Activated CD8-positive, alpha-beta memory T cell treated with anti-CD3 and anti-CD28 coated beads, Interleukin-2, amount 50 U/mL, for 24 hours (primary cell): ENCODE results near the gene SLC25A25.

ENCODE experiments used
- DNase-seq: peaks from one replicate; pipeline ENCODE4 v3.0.0-alpha.2; 2020; ENCODE audit errors: extremely low read depth

Gene SLC25A25

DNA sequence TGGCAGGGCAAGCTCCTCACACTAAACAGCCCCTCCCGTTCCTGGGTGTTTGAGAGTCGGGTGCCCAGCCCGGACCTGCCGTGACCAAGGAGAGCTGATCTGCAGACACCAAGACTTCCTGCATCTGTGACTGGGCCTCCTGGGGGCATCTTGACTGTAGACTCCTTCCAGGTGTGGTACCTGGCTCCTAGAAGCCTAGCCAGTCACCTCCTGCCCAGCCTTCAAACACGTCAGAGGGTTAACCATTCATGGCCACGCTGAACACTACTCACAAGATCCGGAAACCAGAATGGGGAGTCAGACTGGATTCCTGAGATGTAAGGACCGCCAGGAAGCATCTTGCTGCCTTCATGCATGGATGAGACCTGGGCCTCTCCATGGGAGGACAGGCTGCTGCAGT is 77.5 kb downstream of the SLC25A25 start:
- no peak for DNase-seq

DNA sequence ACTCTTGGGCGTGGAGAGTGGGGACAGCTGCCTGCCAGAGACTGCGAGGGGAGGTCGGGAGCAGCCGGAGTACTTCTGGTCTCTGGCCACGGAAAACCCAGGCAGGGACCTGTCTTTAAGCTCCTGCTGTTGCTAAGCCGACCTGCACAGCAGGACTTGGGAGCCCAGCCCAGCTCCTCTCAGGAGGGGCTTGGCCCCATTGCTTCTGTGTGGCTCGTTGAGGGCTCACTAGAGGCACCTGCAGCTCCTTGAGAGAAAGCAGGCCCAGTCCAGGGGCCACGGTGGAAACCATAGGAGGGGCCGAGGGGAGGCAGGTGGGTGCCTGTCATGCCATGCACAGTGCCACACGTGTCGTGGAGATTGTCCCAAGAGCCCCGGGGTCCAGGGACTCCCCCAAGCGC is 77.9 kb downstream of the SLC25A25 start:
- no peak for DNase-seq

DNA sequence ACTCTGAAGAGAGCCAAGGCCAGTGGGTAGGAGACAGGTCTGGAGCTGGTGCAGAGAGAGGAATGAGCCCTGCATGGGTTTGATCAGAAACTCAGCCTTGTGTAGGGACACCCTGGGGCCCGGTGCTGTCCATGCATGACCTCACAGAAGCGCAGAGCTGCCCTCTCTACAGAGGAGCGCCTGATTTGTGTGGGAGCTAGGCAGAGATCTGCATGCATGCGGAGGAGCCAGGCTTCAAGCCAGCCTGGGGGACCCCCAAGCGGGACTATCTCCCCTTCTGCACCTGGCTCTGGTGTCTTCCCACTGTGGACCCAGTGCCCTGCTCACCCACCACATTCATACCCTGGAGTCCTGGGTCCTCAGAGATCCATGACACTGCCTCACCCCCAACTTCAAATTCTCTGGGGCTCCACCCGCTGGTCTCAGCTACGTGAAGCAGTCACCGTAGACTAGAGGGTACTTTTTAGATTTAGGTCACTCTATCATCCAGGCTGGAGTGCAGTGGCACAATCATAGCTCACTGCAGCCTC is 78.6 kb downstream of the SLC25A25 start:
- no peak for DNase-seq

DNA sequence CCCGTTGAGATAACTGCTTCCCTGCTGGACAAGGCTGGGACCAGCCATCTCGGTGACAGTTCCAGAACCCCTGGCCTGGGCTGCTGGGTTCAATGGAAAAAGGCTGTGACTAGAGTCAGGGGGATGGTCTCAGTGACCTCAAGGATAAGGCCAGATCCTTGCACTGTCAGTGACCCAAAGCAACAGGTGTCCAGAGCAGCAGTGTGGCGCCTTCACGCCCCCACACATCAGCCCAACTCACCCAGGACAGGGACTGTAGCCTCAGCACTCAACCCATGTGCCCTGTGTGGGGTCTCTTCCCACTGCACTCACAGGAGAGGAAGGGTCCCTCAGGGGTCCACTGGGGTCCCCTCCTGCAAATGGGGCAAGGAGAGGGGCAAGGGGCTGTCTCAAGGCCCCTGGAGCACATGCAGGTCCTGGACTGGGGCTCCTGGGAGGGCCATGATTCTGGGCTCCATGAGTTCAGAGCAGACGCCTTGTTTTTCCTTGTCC is 80.5 kb downstream of the SLC25A25 start:
- DNase-seq: no peak

DNA sequence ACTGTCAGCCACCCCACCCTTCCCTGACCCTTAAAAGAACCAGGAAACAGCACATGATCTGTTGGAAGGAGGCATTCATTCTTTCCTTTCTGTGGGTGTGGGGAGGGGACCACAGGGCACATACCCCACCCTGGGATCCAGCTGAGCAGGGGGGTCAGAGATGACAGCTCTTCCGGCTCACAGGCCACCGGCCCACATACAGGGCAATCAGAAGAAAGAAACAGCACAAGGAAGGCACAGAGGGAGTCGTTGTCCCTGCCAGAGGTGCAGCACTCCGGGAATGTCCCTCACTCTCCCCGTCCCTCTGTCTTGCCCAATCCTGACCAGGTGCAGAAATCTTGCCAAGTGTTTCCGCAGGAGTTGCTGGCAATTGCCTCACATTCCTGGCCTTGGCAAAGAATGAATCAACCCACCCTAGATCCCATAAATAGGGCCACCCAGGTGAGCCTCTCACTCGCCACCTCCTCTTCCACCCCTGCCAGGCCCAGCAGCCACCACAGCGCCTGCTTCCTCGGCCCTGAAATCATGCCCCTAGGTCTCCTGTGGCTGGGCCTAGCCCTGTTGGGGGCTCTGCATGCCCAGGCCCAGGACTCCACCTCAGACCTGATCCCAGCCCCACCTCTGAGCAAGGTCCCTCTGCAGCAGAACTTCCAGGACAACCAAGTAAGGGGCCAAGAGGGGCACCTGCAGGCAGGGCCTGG is 81.1 kb downstream of the SLC25A25 start, which contains the start of gene LCN2:
Gene LCN2 (plus strand): TSS at position 453 of the 701 bp plus-strand sequence. CDS start 73 bp downstream, at position 526.
- DNase-seq: no peak

DNA sequence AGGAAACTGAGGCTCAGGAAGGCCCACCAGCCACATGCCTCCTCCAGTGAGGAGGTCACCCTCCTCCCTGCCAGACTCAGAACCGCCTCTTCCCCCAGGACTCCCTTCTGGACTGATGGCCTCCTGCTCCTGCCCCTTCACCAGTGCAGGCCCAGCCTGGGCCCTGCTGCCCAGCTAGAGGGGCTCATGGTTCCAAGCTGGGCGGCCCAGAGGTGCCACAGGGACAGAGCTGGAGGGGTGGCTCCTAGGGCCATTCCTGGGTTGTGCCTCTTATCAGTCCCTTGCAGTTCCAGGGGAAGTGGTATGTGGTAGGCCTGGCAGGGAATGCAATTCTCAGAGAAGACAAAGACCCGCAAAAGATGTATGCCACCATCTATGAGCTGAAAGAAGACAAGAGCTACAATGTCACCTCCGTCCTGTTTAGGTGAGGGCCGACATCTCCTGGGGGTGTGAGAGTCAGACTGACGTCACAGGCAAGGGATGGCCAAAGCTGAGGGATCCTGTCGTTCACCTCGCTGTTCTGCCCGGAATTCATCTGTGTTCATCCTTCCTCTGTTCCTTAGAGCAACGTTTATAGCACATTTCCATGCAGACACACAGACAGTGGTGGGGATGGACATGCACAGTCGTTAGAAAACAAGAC is 82.0 kb downstream of the SLC25A25 start:
- DNase-seq: no peak

DNA sequence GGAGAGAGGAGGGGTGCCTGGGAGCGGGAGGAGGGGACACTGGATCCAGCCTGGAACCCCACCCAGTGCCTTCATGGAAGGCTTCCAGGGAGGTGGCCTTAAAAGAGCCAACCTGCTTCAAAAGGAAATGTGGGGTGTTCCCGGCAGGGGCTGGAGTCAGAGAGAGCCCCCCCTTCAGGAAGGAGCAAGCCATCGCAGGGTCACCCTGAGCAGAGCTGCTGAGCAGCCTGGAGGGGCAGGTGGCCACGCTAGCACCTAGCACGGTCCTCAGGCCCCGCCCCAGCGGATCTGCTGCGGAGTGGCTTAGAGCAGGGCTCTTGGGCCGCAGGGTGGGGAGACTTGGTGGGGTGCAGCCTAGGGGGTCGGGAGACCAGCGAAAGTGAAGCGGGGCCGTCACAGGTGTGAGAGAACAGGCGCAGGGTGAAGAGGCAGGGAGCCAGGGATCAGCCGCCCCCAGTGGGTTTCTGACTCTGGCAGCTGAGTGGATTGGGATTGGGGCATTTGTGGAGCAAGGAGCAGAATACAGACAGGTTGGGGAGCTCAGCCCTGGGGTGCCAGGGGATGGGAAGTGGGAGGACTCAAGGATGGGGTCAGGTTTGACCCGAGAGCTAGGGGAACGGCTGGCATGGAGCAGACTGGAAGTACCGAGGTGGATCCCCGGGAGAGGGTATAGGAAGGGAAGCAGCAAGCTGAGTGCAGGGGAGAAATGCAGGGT is 82.7 kb downstream of the SLC25A25 start:
- DNase-seq: no peak

DNA sequence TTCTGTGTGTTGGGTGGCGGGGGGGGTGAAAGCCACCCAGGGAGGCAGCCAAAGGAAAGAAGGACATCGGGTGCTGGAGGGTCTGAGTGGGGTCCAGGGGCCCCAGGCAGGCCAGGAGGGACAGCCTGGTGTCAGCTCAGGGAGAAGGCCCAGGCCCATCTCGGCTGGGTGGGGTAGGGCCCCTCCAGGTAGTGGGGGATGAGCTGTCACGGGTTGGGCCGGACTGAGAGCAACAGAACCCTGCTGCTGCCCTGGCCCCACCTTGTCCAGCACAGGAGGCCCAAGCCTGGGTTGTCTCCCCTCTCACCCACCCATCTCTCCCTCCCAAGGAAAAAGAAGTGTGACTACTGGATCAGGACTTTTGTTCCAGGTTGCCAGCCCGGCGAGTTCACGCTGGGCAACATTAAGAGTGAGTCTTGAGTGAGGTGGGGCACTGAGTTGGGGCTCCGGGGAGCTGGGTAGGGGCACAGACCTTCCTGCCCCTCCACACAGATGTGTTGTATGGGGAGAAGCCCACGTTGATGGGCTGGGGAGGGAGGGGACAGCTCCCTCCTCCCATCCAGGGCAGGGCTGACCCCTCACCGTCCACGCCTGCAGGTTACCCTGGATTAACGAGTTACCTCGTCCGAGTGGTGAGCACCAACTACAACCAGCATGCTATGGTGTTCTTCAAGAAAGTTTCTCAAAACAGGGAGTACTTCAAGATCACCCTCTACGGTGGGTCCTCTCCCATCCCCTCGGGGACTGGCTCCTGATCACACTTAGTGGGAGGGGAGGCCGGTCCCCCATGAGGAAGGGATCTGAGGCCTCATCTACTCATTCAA is 83.5 kb downstream of the SLC25A25 start:
- DNase-seq: no peak

DNA sequence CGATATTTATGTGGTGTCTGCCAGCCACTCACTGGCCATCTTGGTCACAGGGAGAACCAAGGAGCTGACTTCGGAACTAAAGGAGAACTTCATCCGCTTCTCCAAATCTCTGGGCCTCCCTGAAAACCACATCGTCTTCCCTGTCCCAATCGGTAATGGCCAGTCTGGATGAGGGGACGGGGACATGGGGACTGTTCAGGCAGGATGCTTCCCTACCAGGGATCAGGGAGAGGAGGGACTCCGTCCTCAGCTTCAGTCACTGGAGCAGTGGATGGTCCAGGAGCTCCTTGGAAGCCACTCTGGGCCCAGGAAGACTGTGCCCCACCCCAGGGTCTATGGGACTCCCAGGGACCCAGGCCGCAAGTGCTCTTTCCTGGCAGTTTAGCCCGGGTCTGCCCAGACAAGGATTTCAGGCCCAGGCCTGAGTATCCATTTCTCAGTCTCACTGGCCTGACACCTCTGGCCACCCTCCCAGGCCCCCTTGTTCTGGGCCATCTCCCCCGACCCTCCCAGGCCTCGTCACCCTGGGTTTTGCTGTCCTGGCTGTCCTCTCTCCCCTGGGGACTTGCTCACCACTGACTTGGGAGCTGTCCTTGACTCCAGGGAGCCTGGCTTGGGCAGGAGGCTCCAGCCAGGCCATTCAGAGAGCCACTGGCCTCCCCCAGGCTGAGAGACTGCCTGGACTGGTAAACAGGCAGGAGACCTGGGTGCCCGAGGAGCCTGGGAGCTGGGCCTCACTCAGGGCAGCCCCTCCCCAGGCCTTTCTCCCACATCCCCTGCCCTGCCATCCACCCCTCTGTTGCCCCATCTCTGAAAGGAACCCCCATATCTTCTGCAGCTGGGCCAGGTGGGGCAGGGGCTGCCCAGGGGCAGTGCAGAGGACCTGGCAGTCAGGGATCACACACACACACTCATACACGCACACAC is 84.4 kb downstream of the SLC25A25 start:
- DNase-seq: no peak

DNA sequence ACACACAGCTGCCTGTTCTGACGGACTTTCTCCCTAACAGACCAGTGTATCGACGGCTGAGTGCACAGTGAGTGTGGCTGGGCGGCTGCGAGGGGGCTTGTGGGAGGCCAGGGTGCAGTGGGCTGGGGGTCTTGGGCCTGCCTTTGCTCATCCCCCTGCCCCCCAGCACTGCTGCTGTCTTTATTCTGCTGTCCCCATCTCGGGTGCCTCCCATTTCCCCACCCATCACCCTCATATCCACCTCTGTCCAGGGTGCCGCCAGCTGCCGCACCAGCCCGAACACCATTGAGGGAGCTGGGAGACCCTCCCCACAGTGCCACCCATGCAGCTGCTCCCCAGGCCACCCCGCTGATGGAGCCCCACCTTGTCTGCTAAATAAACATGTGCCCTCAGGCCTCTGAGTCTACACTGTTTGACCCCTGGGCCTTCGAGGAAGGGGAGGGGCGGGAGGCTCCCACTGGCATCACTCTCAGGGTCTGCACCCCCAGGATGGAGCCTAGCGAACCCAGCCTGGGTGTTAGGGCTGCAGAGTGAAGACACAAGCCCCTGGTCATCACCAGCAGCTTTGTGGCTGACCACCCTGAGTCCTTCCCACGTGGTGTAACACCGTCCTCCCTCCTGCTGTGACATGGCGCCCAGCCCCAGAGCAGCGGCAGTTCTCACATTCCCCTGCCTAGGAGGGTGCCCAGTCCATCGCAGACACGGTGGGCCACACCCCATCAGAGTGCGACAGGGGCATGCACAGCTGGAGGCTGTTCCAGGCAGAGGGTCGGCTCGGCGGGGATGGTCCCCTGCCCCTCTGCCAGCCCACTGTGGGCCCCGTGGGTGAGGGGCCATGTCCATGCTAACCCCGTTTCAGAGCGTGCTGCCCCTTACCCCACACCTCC is 85.3 kb downstream of the SLC25A25 start:
- no peak for DNase-seq

DNA sequence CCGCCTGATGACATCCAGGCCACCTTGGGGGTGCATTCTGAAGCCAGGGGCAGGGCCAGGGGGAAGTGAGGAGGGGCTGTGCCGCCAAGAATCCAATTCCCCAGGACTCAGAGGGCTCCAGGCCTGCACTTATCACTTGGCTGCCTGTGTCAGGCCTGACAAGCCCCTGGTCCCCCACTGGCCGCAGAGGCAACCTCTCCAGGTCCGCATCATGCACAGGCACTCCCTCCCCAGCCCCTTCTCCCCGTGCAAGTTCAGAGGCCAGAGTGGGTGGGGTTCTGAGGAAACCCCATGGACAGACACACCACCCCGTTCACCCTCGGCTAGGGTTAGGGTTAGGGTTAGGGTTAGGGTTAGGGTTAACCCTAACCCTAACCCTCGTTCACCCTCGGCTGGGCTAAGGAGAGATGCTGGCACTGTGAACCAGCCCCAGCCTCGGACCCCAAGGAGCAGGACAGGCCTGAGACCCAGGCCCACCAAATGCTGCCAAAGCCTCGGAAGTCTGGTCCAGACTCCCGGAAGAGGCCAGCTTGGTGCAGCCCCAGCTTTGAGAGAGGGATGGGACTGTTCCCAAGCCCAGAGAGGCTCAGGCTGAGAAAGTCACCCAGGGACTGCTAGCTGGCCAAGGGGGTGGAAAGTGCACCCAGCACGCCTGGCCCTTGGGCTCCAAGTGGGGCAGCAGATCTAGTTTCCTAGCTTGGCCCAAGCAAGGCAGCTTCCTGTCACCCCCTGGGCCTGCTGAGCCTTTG is 86.1 kb downstream of the SLC25A25 start:
- DNase-seq: no peak

DNA sequence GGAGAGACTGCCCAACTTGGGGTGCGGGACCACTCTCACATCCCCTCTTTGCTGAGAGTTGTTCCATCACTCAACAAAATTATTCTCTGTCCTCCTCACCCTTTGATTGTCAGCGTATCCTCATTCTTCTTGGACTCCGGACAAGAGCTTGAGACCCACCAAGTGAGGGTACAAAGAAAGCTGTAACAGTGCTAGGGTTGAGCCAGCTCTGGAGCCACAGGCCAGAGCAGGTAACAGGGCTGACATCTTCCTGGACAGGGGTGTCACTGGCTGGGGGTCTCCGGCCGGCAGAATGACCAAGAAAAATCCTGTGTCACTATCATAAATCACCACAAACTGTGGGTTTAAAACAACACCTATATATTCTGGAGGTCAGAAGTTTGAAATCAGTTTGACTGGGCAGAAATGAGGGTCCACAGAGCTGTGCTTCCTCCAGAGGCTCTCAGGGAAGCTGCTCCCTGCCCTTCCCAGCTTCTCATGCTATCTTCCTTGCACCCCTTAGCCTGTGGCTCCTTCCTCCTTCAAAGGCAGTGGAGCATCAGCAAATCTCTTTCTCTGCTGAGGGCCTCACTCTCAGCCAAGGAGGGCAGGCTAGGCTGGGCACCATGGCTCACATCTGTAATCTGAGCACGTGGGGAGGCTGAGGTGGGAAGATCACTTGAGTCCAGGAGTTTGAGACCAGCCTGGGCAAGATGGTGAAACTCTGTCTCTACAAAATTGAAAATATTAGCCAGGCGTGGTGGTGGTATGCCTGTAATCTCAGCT is 87.9 kb downstream of the SLC25A25 start:
- DNase-seq: no peak
